PFSK-1 (cell line): ENCODE data around the gene PRIMA1.

Experiments
- FOXP2 ChIP-seq: optimal IDR thresholded peaks from 2 replicates; pipeline ENCODE3; 2011; ENCODE audit warnings: borderline replicate concordance, control low read depth, inconsistent platforms; ENCODE audit not compliant: insufficient read depth; ENCODE audit errors: extremely low read length, extremely low read depth
- POLR2AphosphoS5 ChIP-seq: IDR thresholded peaks from 2 replicates; pipeline ENCODE4 v1.6.1; 2012; ENCODE audit warnings: low read depth, mild to moderate bottlenecking, control low read depth, low read length, moderate library complexity
- REST ChIP-seq, 2 experiments: IDR thresholded peaks; 2 replicates each; pipeline versions ENCODE4 v1.6.1 to v1.8.0; 2011 to 2012; ENCODE audit warnings: low read depth in 2 of 2, low read length in 2 of 2, control low read depth in 1 of 2, inconsistent platforms in 1 of 2, mild to moderate bottlenecking in 1 of 2, moderate library complexity in 1 of 2; ENCODE audit not compliant: insufficient read depth in 1 of 2
- SIN3A ChIP-seq: IDR thresholded peaks from 2 replicates; pipeline ENCODE4 v1.6.1; 2012; ENCODE audit warnings: mild to moderate bottlenecking, low read length, moderate library complexity, borderline replicate concordance; ENCODE audit not compliant: insufficient read depth
- TAF1 ChIP-seq: IDR thresholded peaks from 2 replicates; pipeline ENCODE4 v1.6.1; 2012; ENCODE audit warnings: low read length, control low read depth, borderline replicate concordance; ENCODE audit not compliant: insufficient read depth

PRIMA1 gene

GRCh38 chr14:93735206-93735605, 53.1 kb downstream of the PRIMA1 start:
- TF ChIP-seq POLR2AphosphoS5 (no peak), FOXP2 (no peak), SIN3A (no peak), TAF1 (no peak)

- TF ChIP-seq REST (IDR thresholded peaks at IDR 0.05; ENCODE audit: insufficient read depth in 1 of 2, low read depth in 2 of 2, low read length in 2 of 2), result no peak
Measured at GRCh38 chr14:93734086-93734822, 54.0 kb downstream of the PRIMA1 start.

GRCh38 chr14:93733631-93734030, 54.7 kb downstream of the PRIMA1 start:
- no peak for TF ChIP-seq REST (IDR thresholded peaks at IDR 0.05; ENCODE audit: insufficient read depth in 1 of 2, low read depth in 2 of 2, low read length in 2 of 2)
- TF ChIP-seq SIN3A, result no peak
- TF ChIP-seq TAF1, result no peak
- no peak for TF ChIP-seq FOXP2
- no peak for TF ChIP-seq POLR2AphosphoS5

GRCh38 chr14:93733231-93733630, 55.1 kb downstream of the PRIMA1 start:
- TF ChIP-seq SIN3A (no peak), TAF1 (no peak), REST (IDR thresholded peaks at IDR 0.05; ENCODE audit: insufficient read depth in 1 of 2, low read depth in 2 of 2, low read length in 2 of 2) (no peak)

- no peak for TF ChIP-seq TAF1
- TF ChIP-seq SIN3A, result no peak
- TF ChIP-seq REST (IDR thresholded peaks at IDR 0.05; ENCODE audit: insufficient read depth in 1 of 2, low read depth in 2 of 2, low read length in 2 of 2), result no peak
- no peak for TF ChIP-seq POLR2AphosphoS5
- no peak for TF ChIP-seq FOXP2
Measured at GRCh38 chr14:93732524-93732923, 55.8 kb downstream of the PRIMA1 start.
